Activated B cell treated with CpG ODN at 0.5 μM for 24 hours (primary cell): ENCODE measurements around the gene TRIM33. TPM values are rescaled to one million over a fixed set of nuclear protein-coding genes. Genes with fewer than 3 reads are reported as not detected.
A peak's percentile ranks its signal among the peaks of the same experiment; 100 is the strongest.

Experiments used
- ATAC-seq: fragments of 200-7000 bp; cut with Tn5 transposase; one replicate; pipeline ENCODE4 v1.10.0; 2021; ENCODE audit warnings: low read depth, mild to moderate bottlenecking, moderate library complexity
- CTCF ChIA-PET: fragments of 350-600 bp; sonication (Branson Sonifier 250); formaldehyde crosslinking; loops from one replicate; lab custom pipeline; 2021; ENCODE audit warnings: antibody characterized with exemption; lab: Charles Lee
- POLR2A ChIA-PET: fragments of 350-600 bp; sonication (Branson Sonifier 250); formaldehyde crosslinking; loops from one replicate; lab custom pipeline; 2021; ENCODE audit warnings: antibody characterized with exemption; lab: Charles Lee
- DNase-seq: peaks from one replicate; pipeline ENCODE4 v3.0.0; 2022
- H3K27ac Mint-ChIP-seq: one replicate; pipeline ENCODE4 v1.8.0; 2020; ENCODE audit warnings: mixed read lengths
- H3K27me3 Mint-ChIP-seq: one replicate; pipeline ENCODE4 v1.8.0; 2021; ENCODE audit warnings: mixed read lengths
- H3K36me3 Mint-ChIP-seq: one replicate; pipeline ENCODE4 v1.8.0; 2021; ENCODE audit warnings: low read depth, mixed read lengths
- H3K4me1 Mint-ChIP-seq: one replicate; pipeline ENCODE4 v1.8.0; 2021; ENCODE audit warnings: mixed read lengths
- H3K4me3 Mint-ChIP-seq: one replicate; pipeline ENCODE4 v1.8.0; 2020; ENCODE audit warnings: mild to moderate bottlenecking, mixed read lengths
- H3K9me3 Mint-ChIP-seq: one replicate; pipeline ENCODE4 v1.8.0; 2020; ENCODE audit warnings: mixed read lengths
- CTCF ChIP-seq: fragments of 200-600 bp; IDR thresholded peaks from one replicate; pipeline ENCODE4 v1.8.0; 2022; ENCODE audit warnings: antibody characterized with exemption, mild to moderate bottlenecking
- intact Hi-C: fragments of 100-400 bp; cut with micrococcal nuclease; formaldehyde crosslinking; loops from one replicate; pipeline ENCODE4 v1.15.1; 2024
- total RNA-seq: library from RNA; stranded (reverse); gene quantifications from 2 replicates; pipeline ENCODE4 v1.2.3, GENCODE V29; 2022

Gene TRIM33
- total RNA-seq, 1 donor from 2014 or later = 41.2 TPM

GRCh38 chr1:114468047-114468446 lies 43.0 kb downstream of the TRIM33 start:
- ATAC-seq (no peak), DNase-seq (no peak)
- Mint-ChIP-seq H3K36me3 (peaks cover 23% of the 10 kb centered on the region), H3K27ac (peak overlapping the region; percentile 27), H3K27me3 (no peaks in the 10 kb centered on the region), H3K4me3 (no peak overlapping the region), H3K9me3 (no peaks in the 10 kb centered on the region), H3K4me1 (peaks cover 43% of the 10 kb centered on the region)
- CTCF ChIA-PET = no interaction called here
- no peak for TF ChIP-seq CTCF
- POLR2A ChIA-PET = no interaction called here
- intact Hi-C loops = no loop called here

GRCh38 chr1:114467491-114467890 lies 43.5 kb downstream of the TRIM33 start:
- ATAC-seq = no peak
- no peak for TF ChIP-seq CTCF
- Mint-ChIP-seq H3K27ac (no peak overlapping the region), H3K4me1 (peaks cover 40% of the 10 kb centered on the region), H3K9me3 (no peaks in the 10 kb centered on the region), H3K27me3 (no peaks in the 10 kb centered on the region), H3K36me3 (peaks cover 24% of the 10 kb centered on the region), H3K4me3 (no peak overlapping the region)
- no peak for DNase-seq
- intact Hi-C loops = loop anchor here (2.0 kb wide), 2 partner anchors 15 to 37 kb away; no protein-coding TSS in a partner anchor
- CTCF ChIA-PET = no interaction called here
- POLR2A ChIA-PET = interaction anchor here (1.6 kb wide), 1 partner anchor 44 kb away, joined by 4 read pairs; no protein-coding TSS in a partner anchor

- no peak for ATAC-seq
- peaks cover 40% of the 10 kb centered on the region for H3K4me1 Mint-ChIP-seq
- DNase-seq = no peak
- H3K27ac Mint-ChIP-seq = no peak overlapping the region
- POLR2A ChIA-PET = interaction anchor here (1.6 kb wide), 1 partner anchor 46 kb away, joined by 4 read pairs; no protein-coding TSS in a partner anchor
- H3K36me3 Mint-ChIP-seq = peaks cover 34% of the 10 kb centered on the region
- no peak overlapping the region for H3K4me3 Mint-ChIP-seq
- H3K9me3 Mint-ChIP-seq = no peaks in the 10 kb centered on the region
- intact Hi-C loops = loop anchor here (2.0 kb wide), 2 partner anchors 16 to 38 kb away; no protein-coding TSS in a partner anchor
- CTCF ChIA-PET = no interaction called here
- H3K27me3 Mint-ChIP-seq = no peaks in the 10 kb centered on the region
- TF ChIP-seq CTCF = no peak
Observed at GRCh38 chr1:114466334-114467014, 44.5 kb downstream of the TRIM33 start.

GRCh38 chr1:114462963-114463362 lies 48.0 kb downstream of the TRIM33 start:
- DNase-seq (no peak), ATAC-seq (no peak)
- Mint-ChIP-seq H3K9me3 (no peaks in the 10 kb centered on the region), H3K27ac (no peak overlapping the region), H3K4me1 (peaks cover 23% of the 10 kb centered on the region), H3K4me3 (no peak overlapping the region), H3K36me3 (peaks cover 55% of the 10 kb centered on the region), H3K27me3 (no peaks in the 10 kb centered on the region)
- intact Hi-C loops = no loop called here
- TF ChIP-seq CTCF = no peak
- ChIA-PET POLR2A (interaction anchor here (0.7 kb wide), 1 partner anchor 49 kb away, joined by 4 read pairs; no protein-coding TSS in a partner anchor), CTCF (no interaction called here)

GRCh38 chr1:114462341-114462740 lies 48.7 kb downstream of the TRIM33 start:
- Mint-ChIP-seq H3K27ac (no peak overlapping the region), H3K27me3 (no peaks in the 10 kb centered on the region), H3K4me3 (no peak overlapping the region), H3K9me3 (no peaks in the 10 kb centered on the region), H3K36me3 (peaks cover 60% of the 10 kb centered on the region), H3K4me1 (peaks cover 17% of the 10 kb centered on the region)
- TF ChIP-seq CTCF = no peak
- ChIA-PET POLR2A (interaction anchor here (0.7 to 1.6 kb wide), 3 partner anchors 48 to 49 kb away, joined by 4 to 8 read pairs (median 4); partner anchors contain the start of gene TRIM33), CTCF (no interaction called here)
- DNase-seq = no peak
- intact Hi-C loops = no loop called here
- ATAC-seq = no peak
